Thyroid gland (tissue), 4 donors: ENCODE results near the gene GLRA1. TPM values are rescaled to one million over a fixed set of nuclear protein-coding genes. Genes with fewer than 3 reads are reported as not detected.

Source experiments
- DNase-seq, 2 donors: peaks; one replicate each; pipeline ENCODE4 v3.0.0-alpha.2; 2019
- H3K27ac ChIP-seq, 3 donors: fragments of 200-600 bp; sonication (generic); 1 replicate in 2 of 3; 2 replicates in 1 of 3; pipeline ENCODE4 v1.5.1; 2016 to 2019; ENCODE audit warnings: mild to moderate bottlenecking in 1 of 3, moderate library complexity in 1 of 3
- H3K27me3 ChIP-seq: fragments of 200-600 bp; sonication (generic); one replicate; pipeline ENCODE4 v1.5.1; 2019
- H3K36me3 ChIP-seq, 2 donors: fragments of 200-600 bp; sonication (generic); one replicate each; pipeline ENCODE4 v1.5.1; 2016 to 2019
- H3K4me1 ChIP-seq, 2 donors: fragments of 200-600 bp; sonication (generic); one replicate each; pipeline ENCODE4 v1.5.1; 2017 to 2019
- H3K4me3 ChIP-seq, 3 donors: fragments of 200-600 bp; sonication (generic); replicated peaks in 1 of 3; 1 replicate in 2 of 3; 2 replicates in 1 of 3; pipeline ENCODE4 v1.5.1; 2016; ENCODE audit warnings: mild to moderate bottlenecking in 1 of 3
- H3K9me3 ChIP-seq: fragments of 200-600 bp; sonication (generic); one replicate; pipeline ENCODE4 v1.5.1; 2017
- POLR2A ChIP-seq, 2 donors: fragments of 450-650 bp; IDR thresholded peaks; one replicate each; pipeline ENCODE4 v1.6.1; 2017; ENCODE audit warnings: antibody characterized with exemption in 2 of 2, mild to moderate bottlenecking in 2 of 2, moderate library complexity in 1 of 2
- WGBS, 2 donors: methylation state at CpG; one replicate each; pipeline ENCODE4 v1.1.5; 2017; 5-methylcytosine and 5-hydroxymethylcytosine counted together
- intact Hi-C: fragments of 100-400 bp; cut with DNase I; formaldehyde crosslinking; loops from one replicate; pipeline ENCODE4 v1.15.1; 2023
- total RNA-seq, 4 donors: library from RNA; depleted of rRNA; stranded (reverse); fragments of >200 nt; gene quantifications; one replicate each; pipeline ENCODE4 v1.2.3, GENCODE V29; 2016
- TF ChIP-seq, protein P1 (sequence below), 6 experiments: fragments of 200-600 bp in 3 of 6; fragments of 450-650 bp in 3 of 6; sonication (generic) in 3 of 6; IDR thresholded peaks; one replicate each; pipeline ENCODE4 v1.5.1; 2016 to 2019; ENCODE audit warnings: antibody characterized with exemption in 6 of 6, mild to moderate bottlenecking in 2 of 6, inconsistent platforms in 1 of 6, moderate library complexity in 1 of 6

Gene GLRA1
- total RNA-seq, 4 donors from 2014 or later = not detected

DNA sequence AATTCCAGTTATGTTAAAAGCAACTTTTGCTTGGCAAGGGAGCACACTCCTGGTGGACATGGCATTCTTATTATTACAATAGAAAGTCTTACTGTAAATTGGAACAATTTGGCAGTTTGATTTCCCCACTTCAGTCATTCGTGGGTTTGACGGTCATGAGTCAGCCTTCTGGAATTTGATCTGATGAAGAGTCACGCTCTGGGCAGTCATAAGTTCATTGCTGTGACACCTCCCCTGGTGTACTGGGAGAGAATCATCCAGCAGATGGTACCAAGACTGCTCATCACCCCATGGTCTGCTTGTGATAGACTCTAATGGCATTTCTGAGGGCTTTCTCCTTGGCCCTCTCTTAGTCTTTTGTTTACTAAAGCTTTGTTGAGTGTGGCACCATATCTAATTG lies 53.8 kb downstream of the GLRA1 start:
- H3K27ac ChIP-seq = no peak overlapping the region
- no peak overlapping the region for H3K4me3 ChIP-seq
- H3K36me3 ChIP-seq = no peaks in the 10 kb centered on the region
- WGBS, 2 donors = 86 to 90% methylated on average over 3 of the region's 3 CpGs
- no peaks in the 10 kb centered on the region for H3K9me3 ChIP-seq
- H3K4me1 ChIP-seq = no peaks in the 10 kb centered on the region
- TF ChIP-seq, protein P1, sequence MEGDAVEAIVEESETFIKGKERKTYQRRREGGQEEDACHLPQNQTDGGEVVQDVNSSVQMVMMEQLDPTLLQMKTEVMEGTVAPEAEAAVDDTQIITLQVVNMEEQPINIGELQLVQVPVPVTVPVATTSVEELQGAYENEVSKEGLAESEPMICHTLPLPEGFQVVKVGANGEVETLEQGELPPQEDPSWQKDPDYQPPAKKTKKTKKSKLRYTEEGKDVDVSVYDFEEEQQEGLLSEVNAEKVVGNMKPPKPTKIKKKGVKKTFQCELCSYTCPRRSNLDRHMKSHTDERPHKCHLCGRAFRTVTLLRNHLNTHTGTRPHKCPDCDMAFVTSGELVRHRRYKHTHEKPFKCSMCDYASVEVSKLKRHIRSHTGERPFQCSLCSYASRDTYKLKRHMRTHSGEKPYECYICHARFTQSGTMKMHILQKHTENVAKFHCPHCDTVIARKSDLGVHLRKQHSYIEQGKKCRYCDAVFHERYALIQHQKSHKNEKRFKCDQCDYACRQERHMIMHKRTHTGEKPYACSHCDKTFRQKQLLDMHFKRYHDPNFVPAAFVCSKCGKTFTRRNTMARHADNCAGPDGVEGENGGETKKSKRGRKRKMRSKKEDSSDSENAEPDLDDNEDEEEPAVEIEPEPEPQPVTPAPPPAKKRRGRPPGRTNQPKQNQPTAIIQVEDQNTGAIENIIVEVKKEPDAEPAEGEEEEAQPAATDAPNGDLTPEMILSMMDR (IDR thresholded peaks at IDR 0.05) = no peak
- TF ChIP-seq POLR2A (IDR thresholded peaks at IDR 0.05) = no peak
- DNase-seq = no peak
- intact Hi-C loops = no loop called here
- H3K27me3 ChIP-seq = no peaks in the 10 kb centered on the region

DNA sequence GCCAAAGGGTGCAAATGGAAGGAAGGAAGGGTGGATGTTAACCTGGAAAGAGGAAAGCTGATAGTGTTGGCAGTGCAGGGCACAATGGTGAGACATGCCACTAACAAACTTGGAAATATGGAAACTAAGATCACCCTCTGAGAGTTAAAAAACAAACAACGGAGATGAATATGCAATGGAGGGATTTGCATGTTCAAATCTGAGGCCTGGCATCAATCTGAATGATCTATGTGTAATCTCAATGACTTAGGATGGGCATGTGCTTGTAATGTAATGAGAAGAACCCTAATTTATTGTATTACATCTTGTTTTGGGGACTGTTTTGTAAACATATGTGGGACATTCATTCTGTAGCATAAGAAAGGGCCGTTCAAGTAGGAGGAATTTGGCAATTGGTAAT lies 54.4 kb downstream of the GLRA1 start:
- TF ChIP-seq, protein P1 (IDR thresholded peaks at IDR 0.05) = no peak
- TF ChIP-seq POLR2A (IDR thresholded peaks at IDR 0.05) = no peak
- H3K36me3 ChIP-seq = no peaks in the 10 kb centered on the region
- no peaks in the 10 kb centered on the region for H3K27me3 ChIP-seq
- 88 to 95% methylated on average over 2 of the region's 2 CpGs for WGBS, 2 donors
- no peak overlapping the region for H3K4me3 ChIP-seq
- DNase-seq = no peak
- H3K4me1 ChIP-seq = no peaks in the 10 kb centered on the region
- intact Hi-C loops = no loop called here
- H3K27ac ChIP-seq = no peak overlapping the region
- H3K9me3 ChIP-seq = no peaks in the 10 kb centered on the region

DNA sequence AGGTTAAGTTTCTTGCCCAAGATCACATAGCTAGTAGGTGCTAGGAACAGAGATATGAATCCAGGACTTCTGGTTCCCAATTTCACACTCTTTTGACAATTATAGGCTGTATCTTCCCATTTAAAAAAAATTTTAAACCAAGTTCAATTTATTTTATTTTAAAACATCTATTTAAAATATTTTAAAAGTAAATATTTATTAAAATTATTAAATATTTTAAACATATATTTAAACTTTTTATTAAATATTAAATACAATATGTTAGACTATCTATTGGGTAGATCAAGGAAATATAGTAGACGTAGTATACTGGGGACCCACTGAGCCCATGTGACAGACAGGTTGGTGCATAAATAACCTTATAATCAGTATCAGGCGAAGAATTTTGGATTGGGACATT lies 54.8 kb downstream of the GLRA1 start:
- Histone ChIP-seq H3K27ac (no peak overlapping the region), H3K36me3 (no peaks in the 10 kb centered on the region), H3K27me3 (no peaks in the 10 kb centered on the region), H3K9me3 (no peaks in the 10 kb centered on the region), H3K4me3 (no peak overlapping the region), H3K4me1 (no peaks in the 10 kb centered on the region)
- WGBS, 2 donors = 91 to 93% methylated on average over 2 of the region's 2 CpGs
- intact Hi-C loops = no loop called here
- TF ChIP-seq, protein P1 (IDR thresholded peaks at IDR 0.05) = no peak
- no peak for TF ChIP-seq POLR2A (IDR thresholded peaks at IDR 0.05)
- DNase-seq = no peak

DNA sequence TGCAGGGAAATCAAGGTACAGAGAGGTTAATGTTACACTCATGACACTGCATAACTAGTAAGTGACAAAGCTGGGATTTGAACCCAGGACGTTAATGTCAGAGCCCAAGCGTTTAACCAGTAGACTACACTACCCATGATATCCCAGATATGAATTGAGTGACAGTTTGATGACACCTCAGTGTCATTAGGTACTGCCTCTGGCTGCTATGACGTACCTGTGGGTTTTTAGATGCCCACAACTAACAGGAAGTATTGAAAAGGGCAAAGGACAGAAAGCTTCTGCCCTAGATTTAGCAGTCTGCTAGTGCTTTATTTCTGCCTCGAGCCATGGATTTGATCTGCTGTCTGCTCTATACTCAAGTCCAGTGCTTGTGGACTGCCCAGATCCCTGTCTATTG lies 56.2 kb downstream of the GLRA1 start:
- 83 to 89% methylated on average over 4 of the region's 4 CpGs for WGBS, 2 donors
- no peaks in the 10 kb centered on the region for H3K4me1 ChIP-seq
- TF ChIP-seq, protein P1 (IDR thresholded peaks at IDR 0.05) = no peak
- TF ChIP-seq POLR2A (IDR thresholded peaks at IDR 0.05) = no peak
- no peaks in the 10 kb centered on the region for H3K36me3 ChIP-seq
- no peak for DNase-seq
- no peaks in the 10 kb centered on the region for H3K9me3 ChIP-seq
- no peak overlapping the region for H3K4me3 ChIP-seq
- H3K27me3 ChIP-seq = no peaks in the 10 kb centered on the region
- intact Hi-C loops = no loop called here
- no peak overlapping the region for H3K27ac ChIP-seq

DNA sequence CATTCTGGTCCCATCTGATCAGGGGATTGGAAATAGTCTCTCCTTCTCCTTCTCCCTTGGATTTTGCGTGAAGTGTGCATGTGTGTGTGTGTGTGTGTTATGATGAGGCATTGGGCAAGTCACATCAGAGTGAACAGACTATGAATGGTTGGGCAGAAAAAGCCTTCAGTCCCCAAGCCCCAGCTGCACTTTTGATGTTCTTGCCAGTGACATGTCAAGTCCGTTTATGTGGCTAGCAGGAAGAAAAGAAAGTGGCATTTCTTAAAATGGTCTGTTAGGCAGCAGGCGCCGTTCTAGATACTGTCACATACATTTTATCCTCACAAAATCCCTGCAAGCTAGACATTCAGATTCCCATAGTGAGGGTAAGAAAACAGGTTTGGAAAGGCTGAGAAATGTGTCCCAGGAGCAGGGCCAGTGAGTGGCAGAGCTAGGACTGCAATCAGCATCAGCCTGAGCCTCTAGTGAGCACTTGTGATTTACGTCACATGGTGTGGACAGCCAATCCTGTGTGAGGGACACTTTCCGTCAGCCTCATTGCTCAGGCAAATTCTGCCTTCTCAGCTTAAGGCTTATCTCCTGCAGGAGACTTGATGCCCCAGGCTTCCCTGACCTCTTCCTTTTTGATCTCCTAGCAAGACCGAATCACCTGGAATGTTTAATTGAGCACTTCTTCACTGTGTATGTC lies 60.4 kb downstream of the GLRA1 start:
- TF ChIP-seq POLR2A (IDR thresholded peaks at IDR 0.05) = no peak
- TF ChIP-seq, protein P1 (IDR thresholded peaks at IDR 0.05) = no peak
- H3K27ac ChIP-seq = no peak overlapping the region
- no peak overlapping the region for H3K4me3 ChIP-seq
- no peak for DNase-seq
- H3K9me3 ChIP-seq = no peaks in the 10 kb centered on the region
- WGBS, 2 donors = 79 to 88% methylated on average over 7 of the region's 7 CpGs
- H3K27me3 ChIP-seq = no peaks in the 10 kb centered on the region
- intact Hi-C loops = no loop called here
- no peaks in the 10 kb centered on the region for H3K36me3 ChIP-seq
- H3K4me1 ChIP-seq = no peaks in the 10 kb centered on the region
